ENCODE results near the gene YIPF6. TPM values are rescaled to one million over a fixed set of nuclear protein-coding genes. Genes with fewer than 3 reads are reported as not detected.
"Not testable (repeated sequence)": the region's sequence is repeated elsewhere in the genome, so short reads cannot be mapped to it uniquely, and the experiment has no call there.

The YIPF6 gene
- 29.7 TPM for total RNA-seq
- long read RNA-seq, full-length matches to known transcripts: 29 of 33 reads
- long read RNA-seq, partial matches to known transcripts: 0 of 33 reads
- long read RNA-seq, other reads (novel, unspliced or antisense): 4 of 33 reads

GRCh38 chrX:68498508-68499379, at the start of gene YIPF6:
Gene YIPF6 (plus strand): TSS chrX:68499051. CDS start chrX:68499067, 16 bp downstream.
- peak; percentile 88 for DNase-seq
- ATAC-seq (ENCODE audit: poor library complexity): peak; percentile 98
- intact Hi-C loops (cut with DNase I): no loop called here

- intact Hi-C loops (cut with DNase I): no loop called here
- DNase-seq (no peak), ATAC-seq (ENCODE audit: poor library complexity) (no peak)
These were observed 47.1 kb upstream of the YIPF6 start for GRCh38 chrX:68451720-68452119.

- ATAC-seq (ENCODE audit: poor library complexity): no peak
- no peak for DNase-seq
- intact Hi-C loops (cut with DNase I): no loop called here
These were observed 44.2 kb upstream of the YIPF6 start for GRCh38 chrX:68454476-68455150.

- intact Hi-C loops (cut with DNase I): no loop called here
- ATAC-seq (ENCODE audit: poor library complexity) (no peak), DNase-seq (no peak)
These were observed 43.7 kb upstream of the YIPF6 start for GRCh38 chrX:68455151-68455510.

GRCh38 chrX:68461093-68461492, 37.8 kb upstream of the YIPF6 start:
- intact Hi-C loops (cut with DNase I): loop anchor here (5.0 kb wide), 1 partner anchor 264 kb away; no protein-coding TSS in a partner anchor
- DNase-seq (no peak), ATAC-seq (ENCODE audit: poor library complexity) (no peak)

- DNase-seq (no peak), ATAC-seq (ENCODE audit: poor library complexity) (no peak)
- intact Hi-C loops (cut with DNase I): loop anchor here (5.0 kb wide), 1 partner anchor 264 kb away; no protein-coding TSS in a partner anchor
These were observed 37.3 kb upstream of the YIPF6 start for GRCh38 chrX:68461576-68461975.

GRCh38 chrX:68462197-68462596, 36.7 kb upstream of the YIPF6 start:
- ATAC-seq (ENCODE audit: poor library complexity) (no peak), DNase-seq (no peak)

GRCh38 chrX:68462653-68463052, 36.2 kb upstream of the YIPF6 start:
- DNase-seq (no peak), ATAC-seq (ENCODE audit: poor library complexity) (peak; percentile 59)
- intact Hi-C loops (cut with DNase I): loop anchor here (5.0 kb wide), 1 partner anchor 265 kb away; no protein-coding TSS in a partner anchor

More at GRCh38 chrX:68462197-68462596, 36.7 kb upstream of the YIPF6 start:
- intact Hi-C loops (cut with DNase I): loop anchor here (5.0 kb wide), 1 partner anchor 265 kb away; no protein-coding TSS in a partner anchor

- DNase-seq (no peak), ATAC-seq (ENCODE audit: poor library complexity) (no peak)
- intact Hi-C loops (cut with DNase I): loop anchor here (5.0 kb wide), 1 partner anchor 267 kb away; no protein-coding TSS in a partner anchor
These were observed 35.0 kb upstream of the YIPF6 start for GRCh38 chrX:68463880-68464279.

- DNase-seq (no peak), ATAC-seq (ENCODE audit: poor library complexity) (no peak)
- intact Hi-C loops (cut with DNase I): loop anchor here (5.0 kb wide), 1 partner anchor 267 kb away; no protein-coding TSS in a partner anchor
These were observed 34.1 kb upstream of the YIPF6 start for GRCh38 chrX:68464796-68465195.

- intact Hi-C loops (cut with DNase I): no loop called here
- no peak for DNase-seq
- no peak for ATAC-seq (ENCODE audit: poor library complexity)
These were observed 17.9 kb upstream of the YIPF6 start for GRCh38 chrX:68480969-68481368.

- ATAC-seq (ENCODE audit: poor library complexity); intact Hi-C loops (cut with DNase I); DNase-seq: not testable (repeated sequence)
These were observed 12.7 kb upstream of the YIPF6 start for GRCh38 chrX:68486198-68486597.

- DNase-seq (no peak), ATAC-seq (ENCODE audit: poor library complexity) (no peak)
- intact Hi-C loops (cut with DNase I): no loop called here
These were observed 11.6 kb upstream of the YIPF6 start for GRCh38 chrX:68487254-68487653.

- DNase-seq (no peak), ATAC-seq (ENCODE audit: poor library complexity) (no peak)
- intact Hi-C loops (cut with DNase I): no loop called here
These were observed 10.9 kb upstream of the YIPF6 start for GRCh38 chrX:68487924-68488323.

GRCh38 chrX:68488657-68489056, 10.2 kb upstream of the YIPF6 start:
- no peak for DNase-seq
- ATAC-seq (ENCODE audit: poor library complexity): no peak
- intact Hi-C loops (cut with DNase I): no loop called here

GRCh38 chrX:68490644-68491043, 8.2 kb upstream of the YIPF6 start:
- intact Hi-C loops (cut with DNase I): no loop called here
- ATAC-seq (ENCODE audit: poor library complexity) (no peak), DNase-seq (no peak)

GRCh38 chrX:68492583-68492982, 6.3 kb upstream of the YIPF6 start:
- intact Hi-C loops (cut with DNase I): no loop called here
- no peak for DNase-seq
- ATAC-seq (ENCODE audit: poor library complexity): no peak

- intact Hi-C loops (cut with DNase I); ATAC-seq (ENCODE audit: poor library complexity); DNase-seq: not testable (repeated sequence)
These were observed 5.1 kb upstream of the YIPF6 start for GRCh38 chrX:68493776-68494175.

- no peak for DNase-seq
- intact Hi-C loops (cut with DNase I): no loop called here
- ATAC-seq (ENCODE audit: poor library complexity): no peak
These were observed 775 bp upstream of the YIPF6 start for GRCh38 chrX:68498044-68498507.
